Stimulated activated naive CD4-positive, alpha-beta T cell (primary cell): ENCODE measurements around the gene HOXC9.
A peak's percentile ranks its signal among the peaks of the same experiment; 100 is the strongest.

Source experiments
- DNase-seq, 6 experiments: peaks; one replicate each; lab custom pipeline; 2025; lab: John Stamatoyannopoulos, UW

Gene HOXC9

GRCh38 chr12:53988541-53989226, 11.3 kb upstream of the HOXC9 start:
- no peak for DNase-seq

- peak in 1 of 6 experiments; percentile 35 for DNase-seq
Observed at GRCh38 chr12:53989227-53990113, 10.5 kb upstream of the HOXC9 start.

DNA sequence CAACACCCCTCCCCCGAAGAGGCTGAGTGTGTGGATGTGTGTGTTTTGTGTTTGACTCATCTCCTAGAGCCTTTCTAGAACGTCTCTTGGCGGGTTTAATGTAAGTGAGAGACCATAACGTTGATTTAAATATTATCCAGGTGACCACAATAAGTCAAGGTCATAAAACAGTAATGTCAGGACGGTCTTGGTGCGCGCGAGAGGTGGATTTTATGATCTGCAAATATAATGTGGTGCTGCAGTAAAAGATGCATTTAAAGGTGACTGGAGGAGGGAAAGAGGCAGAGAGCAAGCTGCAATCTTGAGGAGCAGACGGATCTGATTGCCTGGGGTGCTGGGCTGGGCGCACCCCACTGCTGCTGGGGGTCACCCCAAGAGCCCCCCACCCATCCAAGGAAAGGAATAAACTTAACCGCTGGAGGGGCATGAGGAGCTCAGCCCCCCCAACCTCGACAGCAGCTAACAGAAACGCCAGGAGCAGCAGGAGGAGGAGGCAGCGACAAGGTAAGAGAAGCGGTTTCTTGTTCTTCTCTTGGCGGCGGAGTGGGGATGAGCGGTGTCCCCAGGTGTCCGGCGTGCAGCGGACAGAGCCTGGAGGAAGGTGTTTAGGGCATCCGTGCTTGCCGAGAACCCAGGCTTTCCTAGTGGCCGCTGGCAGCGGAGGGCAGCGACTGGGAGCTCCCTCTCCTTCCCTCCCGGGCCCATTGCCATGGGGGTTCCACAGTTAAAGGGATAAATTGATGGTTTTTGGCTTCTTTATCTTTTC, 9.5 kb upstream of the HOXC9 start:
- DNase-seq, result no peak

DNA sequence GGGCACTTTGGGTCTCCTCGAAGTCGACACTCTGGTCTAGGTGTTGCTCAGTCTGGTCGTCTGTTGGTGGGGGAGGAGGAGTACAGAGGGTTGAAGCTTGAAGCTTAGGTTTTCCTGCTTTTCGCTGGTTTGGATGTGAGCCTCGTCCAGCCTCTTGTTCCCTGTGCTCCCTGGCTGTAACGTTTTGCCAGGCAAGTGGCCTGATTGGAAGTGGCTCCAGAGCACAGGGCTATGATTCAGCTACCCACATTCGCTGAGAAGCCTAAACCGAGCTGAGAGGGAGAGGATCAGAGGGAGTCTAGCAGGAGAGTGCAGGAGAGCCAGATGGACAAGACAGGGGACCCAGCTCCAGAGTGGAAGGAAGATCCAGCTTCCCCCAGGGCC, 8.9 kb upstream of the HOXC9 start:
- DNase-seq, result no peak

DNA sequence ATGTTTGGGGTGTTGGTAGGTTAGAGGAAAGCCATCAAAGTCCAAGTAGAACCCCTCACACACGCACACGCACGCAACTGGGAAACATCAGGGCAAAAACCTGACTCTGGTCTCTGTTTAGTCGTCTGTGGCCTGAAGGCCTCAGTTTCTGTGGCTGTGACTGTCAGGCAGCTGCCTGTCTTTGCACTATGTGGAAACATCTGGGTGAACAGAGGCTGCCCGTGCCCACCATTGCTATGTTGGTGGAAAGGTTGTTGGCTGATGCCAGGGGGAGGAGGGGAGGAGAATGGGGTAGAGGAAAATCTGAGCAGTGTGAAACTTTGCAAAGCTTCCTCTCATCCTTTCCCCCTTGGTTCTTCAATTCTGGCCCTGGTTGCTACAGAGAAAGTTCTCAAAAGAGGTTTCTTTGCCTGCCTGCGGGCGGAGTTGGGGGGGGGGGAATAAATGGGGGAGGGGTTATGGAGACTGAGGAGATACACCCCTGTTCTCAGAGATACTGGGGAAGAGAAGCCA, 7.5 kb upstream of the HOXC9 start:
- DNase-seq, result no peak

GRCh38 chr12:53993162-53994008, 6.6 kb upstream of the HOXC9 start:
- DNase-seq, result no peak

- no peak for DNase-seq
Observed at GRCh38 chr12:53994009-53994263, 6.0 kb upstream of the HOXC9 start.

DNA sequence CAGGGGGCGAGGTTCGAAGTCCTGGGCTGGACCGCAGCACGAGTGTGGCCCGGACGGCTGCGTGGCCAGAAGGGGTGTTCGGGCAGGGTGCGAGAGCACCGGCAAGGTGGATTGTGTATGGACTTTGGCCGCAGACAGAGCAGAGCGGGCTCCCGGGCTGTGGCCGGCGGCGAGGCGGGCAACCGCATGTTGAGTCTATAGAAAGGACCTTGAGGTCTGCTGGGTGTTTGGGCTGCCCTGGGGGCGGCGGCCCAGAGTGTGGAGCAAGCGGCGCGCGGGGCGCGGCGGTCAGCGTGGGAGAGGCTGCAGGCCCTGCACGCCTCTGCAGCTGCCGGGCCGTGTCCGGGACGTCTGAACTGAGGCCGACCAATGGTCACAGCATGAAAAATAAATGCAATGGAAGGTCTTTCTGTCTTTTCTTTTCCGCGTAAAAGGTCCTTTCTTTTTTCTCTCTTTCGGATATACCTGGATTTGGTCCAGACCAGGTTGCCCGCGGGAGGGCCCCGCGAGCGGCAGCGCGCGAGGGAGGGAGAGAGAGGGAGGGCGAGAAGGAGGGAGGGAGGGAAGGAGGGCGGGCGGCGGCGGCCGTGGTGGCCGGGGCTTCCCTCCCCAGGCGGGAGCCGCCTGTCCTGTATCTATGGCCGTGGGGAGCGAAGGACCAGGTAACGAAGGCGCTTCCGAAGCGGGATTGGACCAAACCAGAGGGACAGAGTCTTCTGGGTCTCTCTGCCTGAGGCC, 5.5 kb upstream of the HOXC9 start:
- no peak for DNase-seq

- peak in 1 of 6 experiments; percentile 53 for DNase-seq
Observed at GRCh38 chr12:53995002-53995377, 5.0 kb upstream of the HOXC9 start.

- DNase-seq, result peak in 2 of 6 experiments; percentile 53 to 59
Observed at GRCh38 chr12:53995378-53996239, 4.4 kb upstream of the HOXC9 start.

DNA sequence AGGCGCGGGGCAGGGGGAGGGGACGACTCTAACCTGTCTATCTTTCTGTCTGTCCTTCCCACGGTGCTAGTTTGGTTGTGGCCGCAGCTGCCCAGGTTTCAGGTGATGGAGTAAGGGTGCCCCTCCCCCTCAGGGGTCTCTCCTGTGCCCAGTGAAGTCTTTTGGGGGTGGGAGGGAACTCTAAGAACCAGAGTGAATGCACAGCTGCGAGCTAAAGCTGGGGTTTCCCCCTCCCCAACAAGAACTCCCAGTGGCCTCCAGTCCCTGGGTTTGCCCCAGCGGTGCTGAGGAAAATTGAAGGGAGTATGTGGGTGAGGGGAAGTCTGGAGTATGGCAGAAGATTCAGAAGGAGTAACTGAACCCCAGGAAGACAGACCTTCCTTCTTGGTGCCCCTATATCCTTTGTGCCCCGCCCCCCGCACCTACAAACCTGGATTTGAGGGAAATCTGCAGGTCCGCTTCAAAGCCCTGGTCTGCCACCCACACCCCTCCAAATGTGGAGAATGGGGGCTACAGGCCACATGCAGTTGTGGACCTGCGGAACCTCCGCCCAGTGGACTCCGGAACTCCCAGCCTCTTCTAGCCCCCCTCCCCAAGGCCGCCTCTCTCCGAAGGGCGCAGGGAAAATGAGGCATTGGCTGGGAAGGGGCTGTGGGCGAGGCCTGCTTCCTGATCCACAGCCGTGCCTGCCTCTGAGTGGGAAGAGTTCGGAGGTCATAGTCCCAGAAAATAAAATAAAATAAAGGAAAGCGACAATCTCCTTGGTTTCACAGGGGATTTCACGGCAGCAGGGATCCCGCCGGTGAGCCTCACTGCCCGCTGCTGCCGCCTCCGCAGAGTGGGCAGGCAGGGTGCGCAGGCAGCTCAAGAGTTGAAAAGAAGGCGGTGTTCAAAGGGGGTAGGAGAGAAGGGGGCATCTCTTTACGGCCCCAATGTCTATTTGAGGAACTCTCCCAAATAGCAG, 3.4 kb upstream of the HOXC9 start:
- DNase-seq, result no peak

DNA sequence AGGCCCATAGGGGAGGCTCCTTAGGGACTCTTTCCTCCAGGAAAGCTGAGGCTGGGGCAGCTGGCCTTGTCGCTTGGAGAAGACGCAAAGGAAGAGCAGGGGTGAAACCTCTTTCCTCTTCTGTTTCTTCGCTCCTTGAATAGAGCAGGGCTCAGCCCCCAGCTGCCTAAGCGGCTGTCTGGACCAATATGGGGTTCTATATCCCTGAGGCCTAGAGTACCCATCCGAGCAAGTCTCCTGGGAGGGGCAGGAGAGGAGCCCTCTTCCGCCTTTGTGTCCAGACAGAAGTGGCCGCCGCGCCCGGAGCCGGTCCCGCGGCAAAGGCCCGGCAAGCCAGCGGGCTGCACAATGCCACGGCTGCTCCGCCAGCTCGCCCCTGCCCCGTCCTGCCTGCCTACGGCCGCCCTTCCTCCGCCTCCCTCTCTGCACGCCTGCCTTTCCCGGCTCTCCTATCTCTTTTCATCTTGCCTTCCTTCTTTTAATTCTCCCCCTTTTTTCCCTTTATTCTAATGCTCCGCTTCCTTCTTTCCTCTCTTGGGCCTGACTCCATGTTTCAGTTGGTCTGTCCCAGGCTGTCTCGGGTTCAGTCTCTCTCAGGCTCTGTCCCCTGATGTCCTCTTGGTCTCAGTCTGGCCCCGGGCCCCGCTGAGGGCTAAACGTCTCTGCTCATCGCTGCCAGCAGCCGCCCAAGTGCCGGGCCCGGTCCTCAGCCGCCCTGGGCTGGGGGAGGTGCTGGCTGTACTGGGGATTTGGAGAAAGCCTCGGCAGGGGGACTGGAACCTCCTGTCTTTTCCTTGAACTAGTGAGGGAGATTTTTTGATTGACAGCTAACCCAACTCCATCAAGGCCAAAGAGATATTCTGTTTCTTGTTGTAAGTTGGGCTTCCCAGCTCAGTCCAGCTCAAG, 2.5 kb upstream of the HOXC9 start:
- peak in 1 of 6 experiments; percentile 22 for DNase-seq

DNA sequence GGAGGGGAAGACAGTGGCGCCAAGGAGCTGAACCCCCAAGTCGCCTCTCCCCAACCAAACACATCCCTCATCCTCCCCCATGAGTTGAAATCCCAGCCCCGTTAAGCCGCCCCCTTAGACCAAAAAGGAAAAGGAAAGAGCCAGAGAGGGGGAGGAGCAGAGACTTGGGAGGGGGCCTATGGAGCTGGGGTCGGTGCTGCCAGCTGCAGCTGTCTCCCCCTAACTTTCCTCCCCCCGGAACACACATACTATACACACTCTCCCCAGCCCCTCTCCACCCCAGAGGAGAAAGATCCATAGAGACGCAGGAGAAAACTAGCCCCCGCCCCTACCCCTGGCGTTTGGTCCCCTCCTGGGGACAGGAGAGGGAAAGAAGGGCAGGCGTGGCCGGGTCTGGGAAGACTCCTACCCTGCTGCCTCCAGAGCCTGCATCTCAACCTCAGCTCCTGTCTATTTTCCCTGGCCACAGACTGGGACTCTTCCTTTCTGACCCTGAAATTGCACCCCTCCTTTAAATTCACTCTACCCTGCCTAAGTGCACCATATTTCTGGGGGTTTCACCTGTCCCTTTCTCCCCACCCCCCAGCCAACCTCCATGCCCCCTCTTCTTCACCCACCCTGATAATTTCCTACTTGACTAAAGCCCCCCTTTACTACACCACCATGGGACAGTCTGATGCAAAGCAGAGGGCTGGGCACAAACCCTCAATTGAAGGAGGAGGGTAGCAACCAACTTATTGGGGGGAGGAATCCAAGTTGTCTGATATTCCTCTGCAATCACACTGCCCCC, 1.7 kb upstream of the HOXC9 start:
- no peak for DNase-seq

DNA sequence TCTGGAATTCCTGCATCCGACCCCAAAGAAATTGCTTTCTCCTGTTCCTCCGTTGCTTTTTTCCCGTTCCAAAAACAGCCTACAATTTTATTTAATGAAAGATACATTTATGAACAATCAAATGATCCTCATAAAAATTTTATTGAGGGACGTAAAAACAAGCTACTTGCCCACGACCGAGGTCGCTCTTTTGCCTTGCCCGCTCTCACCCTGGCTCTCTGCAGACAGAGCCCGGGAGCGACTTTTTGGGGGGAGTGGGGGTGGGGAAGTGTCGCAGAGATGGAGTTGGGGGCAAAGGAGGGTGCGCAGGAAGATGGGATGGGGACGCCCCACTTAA, 1.1 kb upstream of the HOXC9 start:
- no peak for DNase-seq

GRCh38 chr12:53999559-54000115, 324 bp upstream of the HOXC9 start:
- peak in 2 of 6 experiments; percentile 23 to 50 for DNase-seq

DNA sequence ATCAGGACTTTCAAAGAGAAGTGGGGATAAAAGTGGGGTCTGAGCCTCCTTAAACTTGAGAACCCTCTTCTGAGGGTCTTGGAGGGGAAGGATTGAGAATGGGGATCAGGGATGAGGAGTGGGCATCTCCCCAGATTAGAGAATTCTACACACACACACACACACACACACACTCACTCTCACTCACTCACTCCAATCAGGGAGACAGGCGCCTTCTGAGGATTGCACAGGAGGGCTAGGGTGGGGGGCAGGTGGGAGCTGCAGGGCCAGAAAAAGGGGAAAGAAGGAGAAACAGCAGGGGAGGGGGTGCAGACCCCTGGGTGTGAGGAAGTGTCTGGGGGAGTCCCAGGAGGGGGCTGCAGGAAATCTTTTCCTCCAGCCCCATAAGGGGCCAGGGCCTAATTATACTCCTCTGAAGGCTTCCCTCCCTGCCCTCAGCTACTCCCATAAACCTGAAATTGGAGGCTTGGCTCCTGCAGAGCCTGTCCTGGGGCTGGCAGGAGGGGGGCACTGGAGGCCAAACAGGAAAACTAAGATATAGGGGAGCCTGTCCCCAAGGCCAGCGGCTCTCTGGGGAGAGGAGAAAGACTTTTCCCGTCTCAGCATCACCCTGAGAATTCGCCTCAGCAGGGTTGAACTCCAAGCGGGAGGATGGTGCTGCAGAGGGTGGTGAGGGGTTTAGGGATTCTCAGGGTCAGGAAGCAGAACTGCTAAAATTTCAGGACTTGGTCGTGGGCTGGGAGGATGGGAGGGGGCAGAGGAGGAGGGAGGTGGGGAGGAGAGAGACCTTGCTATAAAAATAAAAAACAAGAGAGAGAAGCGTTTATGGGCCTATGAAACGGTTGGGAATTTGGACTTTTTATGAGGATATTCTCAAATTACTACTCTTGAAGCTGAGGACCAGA, 1.6 kb downstream of the HOXC9 start:
- DNase-seq, result no peak
